H1 (cell line): Measurements from ENCODE around the gene CACNA2D3. TPM values are rescaled to one million over a fixed set of nuclear protein-coding genes. Genes with fewer than 3 reads are reported as not detected.

ENCODE experiments used
- CTCF ChIA-PET: fragments of 300-600 bp; sonication (Branson Sonifier 250); formaldehyde crosslinking; loops from one replicate; lab custom pipeline; 2021; ENCODE audit not compliant: partially characterized antibody; lab: Charles Lee
- POLR2A ChIA-PET: fragments of 300-600 bp; sonication (Branson Sonifier 250); formaldehyde crosslinking; loops from one replicate; lab custom pipeline; 2021; ENCODE audit warnings: inconsistent platforms; ENCODE audit not compliant: partially characterized antibody; lab: Charles Lee
- DNase-seq, 2 experiments: peaks; one replicate each; pipeline versions ENCODE4 v3.0.0 to v3.0.0-alpha.2; 2010 to 2022; ENCODE audit warnings: low spot score in 2 of 2, low read depth in 1 of 2, mixed read lengths in 1 of 2
- FAIRE-seq: peaks from 2 replicates; lab custom pipeline; 2011; peaks lifted over from hg19 to GRCh38; lab: Jason Lieb, UNC
- H2AFZ ChIP-seq: 2 replicates; pipeline ENCODE4 v1.8.1; 2012; ENCODE audit warnings: low read length, inconsistent platforms
- H2AK5ac ChIP-seq: 2 replicates; pipeline ENCODE4 v1.6.1; 2013; ENCODE audit warnings: low read depth, low read length
- H2BK120ac ChIP-seq: replicated peaks from 2 replicates; pipeline ENCODE3; 2013; ENCODE audit warnings: low read depth, low read length, inconsistent platforms
- H2BK12ac ChIP-seq: 2 replicates; pipeline ENCODE4 v1.6.1; 2013; ENCODE audit warnings: low read depth, low read length
- H2BK15ac ChIP-seq: 2 replicates; pipeline ENCODE4 v1.6.1; 2013; ENCODE audit warnings: low read length
- H2BK20ac ChIP-seq: 2 replicates; pipeline ENCODE4 v1.6.1; 2013; ENCODE audit warnings: low read length
- H2BK5ac ChIP-seq: 2 replicates; pipeline ENCODE4 v1.6.1; 2013; ENCODE audit warnings: low read depth, low read length
- H3K14ac ChIP-seq: 2 replicates; pipeline ENCODE4 v1.6.1; 2013; ENCODE audit warnings: inconsistent platforms; ENCODE audit not compliant: insufficient read length
- H3K18ac ChIP-seq: 2 replicates; pipeline ENCODE4 v1.6.1; 2013; ENCODE audit warnings: low read length; ENCODE audit errors: extremely low read depth
- H3K23ac ChIP-seq: 2 replicates; pipeline ENCODE4 v1.6.1; 2013; ENCODE audit warnings: inconsistent platforms; ENCODE audit not compliant: insufficient read length
- H3K23me2 ChIP-seq: 2 replicates; pipeline ENCODE4 v1.6.1; 2013; ENCODE audit warnings: low read depth, low read length
- H3K27ac ChIP-seq: 2 replicates; pipeline ENCODE4 v1.6.1; 2011; ENCODE audit warnings: low read depth, low read length, inconsistent platforms
- H3K27me3 ChIP-seq, 4 experiments: replicated peaks in 1 of 4; 1 replicate in 1 of 4; 2 replicates in 3 of 4; pipeline versions ENCODE4 v1.6.1 to v1.8.1; 2011 to 2013; ENCODE audit warnings: low read length in 3 of 4, mild to moderate bottlenecking in 3 of 4, inconsistent platforms in 2 of 4, mixed read lengths in 2 of 4, moderate library complexity in 1 of 4; ENCODE audit not compliant: control insufficient read depth in 3 of 4, insufficient read depth in 3 of 4; ENCODE audit errors: extremely low read depth in 1 of 4
- H3K36me3 ChIP-seq, 4 experiments: 2 replicates each; pipeline versions ENCODE4 v1.6.1 to v1.8.1; 2011 to 2013; ENCODE audit warnings: mild to moderate bottlenecking in 4 of 4, low read length in 3 of 4, moderate library complexity in 2 of 4, control low read depth in 1 of 4, inconsistent platforms in 1 of 4; ENCODE audit not compliant: insufficient read depth in 4 of 4, control insufficient read depth in 2 of 4
- H3K4ac ChIP-seq: replicated peaks from 2 replicates; pipeline ENCODE3; 2013; ENCODE audit warnings: low read length, low read depth, mixed read lengths, inconsistent platforms; ENCODE audit not compliant: insufficient read length
- H3K4me1 ChIP-seq, 4 experiments: replicated peaks in 1 of 4; 1 replicate in 1 of 4; 2 replicates in 3 of 4; pipeline versions ENCODE4 v1.6.1 to v1.8.1; 2011 to 2013; ENCODE audit warnings: low read length in 3 of 4, inconsistent platforms in 2 of 4, mixed read lengths in 1 of 4; ENCODE audit not compliant: insufficient read depth in 4 of 4, control insufficient read depth in 3 of 4
- H3K4me2 ChIP-seq, 2 experiments: 2 replicates each; pipeline versions ENCODE4 v1.6.1 to v1.8.1; 2011 to 2013; ENCODE audit warnings: low read depth in 2 of 2, low read length in 2 of 2, control low read depth in 1 of 2, inconsistent platforms in 1 of 2, mild to moderate bottlenecking in 1 of 2; ENCODE audit not compliant: insufficient read depth in 1 of 2
- H3K4me3 ChIP-seq, 4 experiments: fragments of 200-600, 300-600 bp in 1 of 4; sonication (generic), shearing (Covaris generic), sonication (Bioruptor Twin) in 1 of 4; 2 replicates each; pipeline versions ENCODE4 v1.5.1 to v1.8.1; 2011 to 2016; ENCODE audit warnings: low read length in 4 of 4, low read depth in 3 of 4, control low read depth in 2 of 4, inconsistent platforms in 2 of 4, mild to moderate bottlenecking in 2 of 4, mixed read lengths in 1 of 4, moderate library complexity in 1 of 4; ENCODE audit not compliant: insufficient read depth in 2 of 4; ENCODE audit errors: extremely low read depth in 1 of 4
- H3K56ac ChIP-seq: replicated peaks from 2 replicates; pipeline ENCODE3; 2013; ENCODE audit warnings: low read depth, mild to moderate bottlenecking, mixed read lengths, low read length, inconsistent platforms; ENCODE audit not compliant: insufficient read length
- H3K79me1 ChIP-seq: 2 replicates; pipeline ENCODE4 v1.6.1; 2013; ENCODE audit warnings: low read depth, low read length, control low read depth
- H3K79me2 ChIP-seq, 2 experiments: 2 replicates each; pipeline versions ENCODE4 v1.6.1 to v1.8.1; 2012 to 2013; ENCODE audit warnings: low read length in 2 of 2, mild to moderate bottlenecking in 2 of 2, inconsistent platforms in 1 of 2; ENCODE audit not compliant: insufficient read depth in 2 of 2, control insufficient read depth in 1 of 2
- H3K9ac ChIP-seq, 4 experiments: replicated peaks in 1 of 4; 1 replicate in 1 of 4; 2 replicates in 3 of 4; pipeline versions ENCODE4 v1.6.1 to v1.8.1; 2011 to 2013; ENCODE audit warnings: low read depth in 3 of 4, low read length in 3 of 4, control low read depth in 2 of 4, mild to moderate bottlenecking in 2 of 4, moderate library complexity in 2 of 4, inconsistent platforms in 1 of 4; ENCODE audit errors: extremely low read depth in 1 of 4
- H3K9me3 ChIP-seq, 2 experiments: 2 replicates each; pipeline versions ENCODE4 v1.6.1 to v1.8.1; 2012 to 2013; ENCODE audit warnings: mild to moderate bottlenecking in 2 of 2, moderate library complexity in 2 of 2, control low read depth in 1 of 2, inconsistent platforms in 1 of 2, low read depth in 1 of 2, low read length in 1 of 2, mixed read lengths in 1 of 2; ENCODE audit not compliant: insufficient read depth in 2 of 2
- H4K20me1 ChIP-seq, 2 experiments: replicated peaks in 1 of 2; 2 replicates each; pipeline versions ENCODE3 to v1.8.1; 2011 to 2013; ENCODE audit warnings: inconsistent platforms in 2 of 2, low read length in 2 of 2, mild to moderate bottlenecking in 1 of 2; ENCODE audit not compliant: insufficient read depth in 2 of 2, control insufficient read depth in 1 of 2
- H4K5ac ChIP-seq: 2 replicates; pipeline ENCODE4 v1.6.1; 2013; ENCODE audit warnings: low read length, low read depth, mixed read lengths, inconsistent platforms; ENCODE audit not compliant: insufficient read length
- H4K8ac ChIP-seq: 2 replicates; pipeline ENCODE4 v1.8.0; 2013; ENCODE audit warnings: mild to moderate bottlenecking, moderate library complexity, low read length, inconsistent platforms; ENCODE audit not compliant: insufficient read depth; ENCODE audit errors: extremely low read depth
- H4K91ac ChIP-seq: replicated peaks from 2 replicates; pipeline ENCODE3; 2013; ENCODE audit warnings: low read length, mixed read lengths, inconsistent platforms; ENCODE audit not compliant: insufficient read length
- ASH2L ChIP-seq: fragments of 200-600, 300-600 bp; sonication (generic); IDR thresholded peaks from one replicate; pipeline ENCODE4 v1.7.1; 2017; ENCODE audit warnings: low read length
- CEBPB ChIP-seq: IDR thresholded peaks from 2 replicates; pipeline ENCODE4 v1.6.1; 2012; ENCODE audit warnings: low read depth, low read length
- EP300 ChIP-seq, 2 experiments: IDR thresholded peaks; 1 replicate in 1 of 2; 2 replicates in 1 of 2; pipeline ENCODE4 v1.6.1; 2011 to 2012; ENCODE audit warnings: low read depth in 2 of 2, low read length in 2 of 2, mild to moderate bottlenecking in 2 of 2, borderline replicate concordance in 1 of 2, inconsistent platforms in 1 of 2, moderate library complexity in 1 of 2
- GABPA ChIP-seq: IDR thresholded peaks from 2 replicates; pipeline ENCODE4 v1.6.1; 2011; ENCODE audit warnings: mild to moderate bottlenecking, low read length, moderate library complexity, borderline replicate concordance; ENCODE audit not compliant: insufficient read depth
- HDAC2 ChIP-seq, 2 experiments: fragments of 300-600 bp in 1 of 2; sonication (generic) in 1 of 2; IDR thresholded peaks; 2 replicates each; pipeline ENCODE4 v1.6.1; 2011 to 2012; ENCODE audit warnings: low read depth in 2 of 2, low read length in 2 of 2, mild to moderate bottlenecking in 2 of 2, moderate library complexity in 2 of 2, borderline replicate concordance in 1 of 2, inconsistent platforms in 1 of 2
- RAD21 ChIP-seq, 2 experiments: IDR thresholded peaks in 1 of 2; conservative IDR thresholded peaks in 1 of 2; 2 replicates each; pipeline ENCODE4 v1.6.1; 2011; ENCODE audit warnings: low read depth in 2 of 2, low read length in 2 of 2, improper control_type of control experiment in 1 of 2, inconsistent platforms in 1 of 2, mild to moderate bottlenecking in 1 of 2, moderate library complexity in 1 of 2
- WGBS, 2 experiments: shearing (Covaris generic) in 1 of 2; methylation state at CpG; one replicate each; pipeline versions ENCODE4 v1.1.6 to v1.1.7; 2013 to 2015; ENCODE audit warnings: low lambda C conversion rate in 2 of 2, mixed read lengths in 2 of 2, inconsistent platforms in 1 of 2, low coverage in 1 of 2, missing lambda C conversion rate in 1 of 2; ENCODE audit not compliant: insufficient replicate concordance in 2 of 2, insufficient coverage in 1 of 2, insufficient read length in 1 of 2; ENCODE audit errors: extremely low coverage in 1 of 2, missing lambda C conversion rate in 1 of 2; 5-methylcytosine and 5-hydroxymethylcytosine counted together
- polyA plus RNA-seq, 7 experiments: library from polyadenylated mRNA; depleted of rRNA in 3 of 7; stranded (reverse) in 5 of 7; unstranded in 2 of 7; fragments of >200 nt in 5 of 7; fragments of 200-250 nt in 2 of 7; gene quantifications; 1 replicate in 5 of 7; 2 replicates in 1 of 7; 4 replicates in 1 of 7; pipeline versions ENCODE4 v1.2.1 to v1.2.3, GENCODE V29; 2011 to 2013; ENCODE audit warnings: missing spikeins in 2 of 7, mixed read lengths in 2 of 7
- total RNA-seq: library from RNA; stranded (reverse); fragmentation: NEBNext Ultra II Directional; extraction: Animal tissue kit (Norgen Biotek cat#: 25700); gene quantifications from 2 replicates; pipeline ENCODE4 v1.2.1, GENCODE V29; 2021
- TF ChIP-seq, protein P1 (sequence below), 3 experiments: IDR thresholded peaks; 1 replicate in 2 of 3; 2 replicates in 1 of 3; pipeline versions ENCODE4 v1.5.1 to v1.6.1; 2011; ENCODE audit warnings: low read length in 3 of 3, mild to moderate bottlenecking in 3 of 3, inconsistent platforms in 2 of 3, low read depth in 1 of 3, moderate library complexity in 1 of 3; ENCODE audit not compliant: insufficient read depth in 1 of 3; ENCODE audit errors: control extremely low read depth in 1 of 3

The CACNA2D3 gene
- total and polyA plus RNA-seq, 2 of the 8 experiments (the other 6 are each of a cell fraction or from before 2014, with no cell fraction given) = 1.5 to 1.8 TPM

DNA sequence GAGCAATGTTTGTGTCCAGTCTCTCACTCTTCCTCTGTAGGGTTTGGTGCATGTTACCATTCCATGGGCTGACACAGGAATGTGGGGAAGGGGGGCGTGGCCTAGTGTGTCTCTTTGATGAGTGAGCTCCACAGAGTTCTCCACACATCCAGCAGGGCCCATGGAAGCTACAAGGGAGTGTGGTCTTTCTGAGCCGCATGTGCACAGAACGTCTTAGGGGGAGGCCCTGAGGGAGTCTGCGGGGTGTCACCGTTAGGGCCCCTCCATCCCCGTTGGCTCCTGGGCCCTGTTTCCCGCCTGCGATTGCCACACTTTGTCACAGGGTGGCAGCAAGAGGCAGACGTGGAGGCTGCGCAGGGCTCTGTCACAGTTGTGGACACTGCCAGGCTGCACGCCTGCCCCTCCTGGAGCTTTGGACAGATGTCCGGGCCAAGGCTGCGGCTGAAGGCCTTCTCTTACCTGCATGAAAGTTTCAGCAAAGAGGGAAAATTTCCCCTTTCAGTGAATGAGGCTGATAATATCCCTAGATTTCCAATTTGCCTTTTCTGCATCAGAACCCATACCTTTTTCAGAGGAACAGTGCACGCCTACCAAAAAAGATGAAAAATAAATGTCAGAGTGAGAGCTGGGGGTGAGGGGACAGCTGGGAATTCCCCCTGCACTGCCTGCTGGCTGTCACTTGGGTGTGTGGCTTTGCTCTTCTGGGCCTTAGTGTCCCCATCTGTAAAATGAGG, 24.3 kb downstream of the CACNA2D3 start:
- POLR2A ChIA-PET = interaction anchor here (0.6 kb wide), 1 partner anchor 100 kb away, joined by 6 read pairs; no protein-coding TSS in a partner anchor
- 42% methylated on average over 12 of the region's 14 CpGs; no CpG with 5 or more reads in 1 of the 2 experiments for WGBS, 2 experiments
- H4K20me1 ChIP-seq = peaks cover 0 to 3% of the 10 kb centered on the region in 2 experiments
- H3K27ac ChIP-seq = no peak overlapping the region
- H3K14ac ChIP-seq = no peak overlapping the region
- no peak overlapping the region for H2AK5ac ChIP-seq
- FAIRE-seq (no peak), DNase-seq (peak in 1 of 2 experiments; percentile 83)
- no peak overlapping the region for H3K56ac ChIP-seq
- no peak overlapping the region for H3K18ac ChIP-seq
- H3K27me3 ChIP-seq = no peaks in the 10 kb centered on the region
- CTCF ChIA-PET = interaction anchor here (0.5 to 3.5 kb wide), 49 partner anchors 9 to 750 kb away, joined by 3 to 46 read pairs (median 4); no protein-coding TSS in a partner anchor
- H4K8ac ChIP-seq = peak overlapping the region; percentile 83; the same call in 1 of the 2 replicates
- no peak overlapping the region for H4K5ac ChIP-seq
- H2BK120ac ChIP-seq = no peak overlapping the region
- H3K4me1 ChIP-seq = peaks cover 0 to 3% (median 0%) of the 10 kb centered on the region in 4 experiments; a peak in 2 of 7 replicates
- no peaks in the 10 kb centered on the region for H3K79me1 ChIP-seq
- H4K91ac ChIP-seq = no peak overlapping the region
- peak overlapping the region; percentile 63; the same call in 1 of the 2 replicates for H2AFZ ChIP-seq
- no peak overlapping the region for H2BK15ac ChIP-seq
- no peak overlapping the region for H3K4ac ChIP-seq
- no peak overlapping the region for H2BK20ac ChIP-seq
- no peak overlapping the region for H3K4me2 ChIP-seq
- peaks cover 8% of the 10 kb centered on the region; the same call in 1 of the 2 replicates for H3K23me2 ChIP-seq
- no peak overlapping the region for H3K23ac ChIP-seq
- H3K9ac ChIP-seq = no peak overlapping the region
- no peaks in the 10 kb centered on the region for H3K36me3 ChIP-seq
- peak; percentile 54; the same call in 1 of the 2 replicates for TF ChIP-seq CEBPB
- peak; percentile 98 for TF ChIP-seq RAD21 (IDR thresholded peaks at IDR 0.05 in 1 of 2, conservative IDR thresholded peaks at IDR 0.05 in 1 of 2; ENCODE audit: low read depth in 2 of 2, low read length in 2 of 2)
- no peak for TF ChIP-seq GABPA
- no peak for TF ChIP-seq EP300 (IDR thresholded peaks at IDR 0.05; ENCODE audit: borderline replicate concordance in 1 of 2, low read depth in 2 of 2, low read length in 2 of 2)
- no peak for TF ChIP-seq HDAC2 (IDR thresholded peaks at IDR 0.05; ENCODE audit: borderline replicate concordance in 1 of 2, low read depth in 2 of 2, low read length in 2 of 2)
- TF ChIP-seq ASH2L = no peak
- TF ChIP-seq, protein P1, sequence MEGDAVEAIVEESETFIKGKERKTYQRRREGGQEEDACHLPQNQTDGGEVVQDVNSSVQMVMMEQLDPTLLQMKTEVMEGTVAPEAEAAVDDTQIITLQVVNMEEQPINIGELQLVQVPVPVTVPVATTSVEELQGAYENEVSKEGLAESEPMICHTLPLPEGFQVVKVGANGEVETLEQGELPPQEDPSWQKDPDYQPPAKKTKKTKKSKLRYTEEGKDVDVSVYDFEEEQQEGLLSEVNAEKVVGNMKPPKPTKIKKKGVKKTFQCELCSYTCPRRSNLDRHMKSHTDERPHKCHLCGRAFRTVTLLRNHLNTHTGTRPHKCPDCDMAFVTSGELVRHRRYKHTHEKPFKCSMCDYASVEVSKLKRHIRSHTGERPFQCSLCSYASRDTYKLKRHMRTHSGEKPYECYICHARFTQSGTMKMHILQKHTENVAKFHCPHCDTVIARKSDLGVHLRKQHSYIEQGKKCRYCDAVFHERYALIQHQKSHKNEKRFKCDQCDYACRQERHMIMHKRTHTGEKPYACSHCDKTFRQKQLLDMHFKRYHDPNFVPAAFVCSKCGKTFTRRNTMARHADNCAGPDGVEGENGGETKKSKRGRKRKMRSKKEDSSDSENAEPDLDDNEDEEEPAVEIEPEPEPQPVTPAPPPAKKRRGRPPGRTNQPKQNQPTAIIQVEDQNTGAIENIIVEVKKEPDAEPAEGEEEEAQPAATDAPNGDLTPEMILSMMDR (IDR thresholded peaks at IDR 0.05; ENCODE audit: control extremely low read depth in 1 of 3, insufficient read depth in 1 of 3, low read depth in 1 of 3, low read length in 3 of 3) = peak; percentile 94 to 96 (median 96)
- TF ChIP-seq, all 59 proteins: peak for 3
- Histone ChIP-seq H3K4me3 (no peak overlapping the region), H3K9me3 (no peaks in the 10 kb centered on the region), H2BK5ac (no peak overlapping the region), H3K79me2 (no peaks in the 10 kb centered on the region), H2BK12ac (0 out of 2 replicates have a peak overlapping the region, but pooled peaks have one; percentile 19)
